ENCODE measurements around the gene NELL1. TPM values are rescaled to one million over a fixed set of nuclear protein-coding genes. Genes with fewer than 3 reads are reported as not detected.

NELL1 gene
- total RNA-seq, 1 donor from 2014 or later: not detected

GRCh38 chr11:21603886-21604285 is 934.5 kb downstream of the NELL1 start:
- Mint-ChIP-seq H3K4me1 (ENCODE audit: unreplicated experiment) (no peaks in the 10 kb centered on the region), H3K9me3 (ENCODE audit: unreplicated experiment) (no peaks in the 10 kb centered on the region), H3K4me3 (ENCODE audit: unreplicated experiment) (no peak overlapping the region), H3K36me3 (ENCODE audit: unreplicated experiment) (no peaks in the 10 kb centered on the region), H3K27ac (ENCODE audit: unreplicated experiment) (no peak overlapping the region), H3K27me3 (ENCODE audit: unreplicated experiment) (no peaks in the 10 kb centered on the region)
- TF ChIP-seq, protein P1, sequence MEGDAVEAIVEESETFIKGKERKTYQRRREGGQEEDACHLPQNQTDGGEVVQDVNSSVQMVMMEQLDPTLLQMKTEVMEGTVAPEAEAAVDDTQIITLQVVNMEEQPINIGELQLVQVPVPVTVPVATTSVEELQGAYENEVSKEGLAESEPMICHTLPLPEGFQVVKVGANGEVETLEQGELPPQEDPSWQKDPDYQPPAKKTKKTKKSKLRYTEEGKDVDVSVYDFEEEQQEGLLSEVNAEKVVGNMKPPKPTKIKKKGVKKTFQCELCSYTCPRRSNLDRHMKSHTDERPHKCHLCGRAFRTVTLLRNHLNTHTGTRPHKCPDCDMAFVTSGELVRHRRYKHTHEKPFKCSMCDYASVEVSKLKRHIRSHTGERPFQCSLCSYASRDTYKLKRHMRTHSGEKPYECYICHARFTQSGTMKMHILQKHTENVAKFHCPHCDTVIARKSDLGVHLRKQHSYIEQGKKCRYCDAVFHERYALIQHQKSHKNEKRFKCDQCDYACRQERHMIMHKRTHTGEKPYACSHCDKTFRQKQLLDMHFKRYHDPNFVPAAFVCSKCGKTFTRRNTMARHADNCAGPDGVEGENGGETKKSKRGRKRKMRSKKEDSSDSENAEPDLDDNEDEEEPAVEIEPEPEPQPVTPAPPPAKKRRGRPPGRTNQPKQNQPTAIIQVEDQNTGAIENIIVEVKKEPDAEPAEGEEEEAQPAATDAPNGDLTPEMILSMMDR (IDR thresholded peaks at IDR 0.05): no peak
- no peak for DNase-seq (ENCODE audit: extremely low spot score, unreplicated experiment)

GRCh38 chr11:21604564-21604963 is 935.2 kb downstream of the NELL1 start:
- H3K36me3 Mint-ChIP-seq (ENCODE audit: unreplicated experiment): no peaks in the 10 kb centered on the region
- no peak overlapping the region for H3K4me3 Mint-ChIP-seq (ENCODE audit: unreplicated experiment)
- no peaks in the 10 kb centered on the region for H3K27me3 Mint-ChIP-seq (ENCODE audit: unreplicated experiment)
- no peak for DNase-seq (ENCODE audit: extremely low spot score, unreplicated experiment)
- TF ChIP-seq, protein P1 (IDR thresholded peaks at IDR 0.05): no peak
- no peak overlapping the region for H3K27ac Mint-ChIP-seq (ENCODE audit: unreplicated experiment)
- no peaks in the 10 kb centered on the region for H3K4me1 Mint-ChIP-seq (ENCODE audit: unreplicated experiment)
- no peaks in the 10 kb centered on the region for H3K9me3 Mint-ChIP-seq (ENCODE audit: unreplicated experiment)

GRCh38 chr11:21612326-21612725 is 942.9 kb downstream of the NELL1 start:
- no peak overlapping the region for H3K4me3 Mint-ChIP-seq (ENCODE audit: unreplicated experiment)
- no peak for DNase-seq (ENCODE audit: extremely low spot score, unreplicated experiment)
- H3K36me3 Mint-ChIP-seq (ENCODE audit: unreplicated experiment): no peaks in the 10 kb centered on the region
- H3K27me3 Mint-ChIP-seq (ENCODE audit: unreplicated experiment): no peaks in the 10 kb centered on the region
- no peaks in the 10 kb centered on the region for H3K4me1 Mint-ChIP-seq (ENCODE audit: unreplicated experiment)
- TF ChIP-seq, protein P1 (IDR thresholded peaks at IDR 0.05): no peak
- peaks cover 7% of the 10 kb centered on the region for H3K9me3 Mint-ChIP-seq (ENCODE audit: unreplicated experiment)
- H3K27ac Mint-ChIP-seq (ENCODE audit: unreplicated experiment): no peak overlapping the region

DNA sequence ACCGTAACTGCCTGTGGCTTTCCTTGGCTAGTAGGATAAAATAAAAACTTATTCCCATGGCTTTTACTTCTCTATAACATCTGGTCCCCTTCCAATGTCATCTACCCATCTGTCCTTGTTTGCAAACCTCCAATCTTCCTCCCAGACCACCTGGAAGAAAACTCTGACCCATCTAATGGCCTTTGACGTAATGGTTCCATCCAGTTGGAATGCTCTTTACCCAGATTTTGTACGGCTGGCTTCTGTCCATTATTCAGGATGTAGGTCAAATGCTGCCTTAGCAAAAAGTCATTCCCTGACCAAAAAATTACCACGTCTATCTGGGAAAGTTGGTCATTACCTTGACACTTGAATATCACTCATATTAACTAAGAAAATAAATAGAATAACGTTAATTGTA is 945.6 kb downstream of the NELL1 start:
- TF ChIP-seq, protein P1 (IDR thresholded peaks at IDR 0.05): no peak
- no peaks in the 10 kb centered on the region for H3K27me3 Mint-ChIP-seq (ENCODE audit: unreplicated experiment)
- H3K4me3 Mint-ChIP-seq (ENCODE audit: unreplicated experiment): no peak overlapping the region
- H3K36me3 Mint-ChIP-seq (ENCODE audit: unreplicated experiment): no peaks in the 10 kb centered on the region
- H3K9me3 Mint-ChIP-seq (ENCODE audit: unreplicated experiment): peaks cover 3% of the 10 kb centered on the region
- H3K27ac Mint-ChIP-seq (ENCODE audit: unreplicated experiment): no peak overlapping the region
- H3K4me1 Mint-ChIP-seq (ENCODE audit: unreplicated experiment): no peaks in the 10 kb centered on the region
- no peak for DNase-seq (ENCODE audit: extremely low spot score, unreplicated experiment)

DNA sequence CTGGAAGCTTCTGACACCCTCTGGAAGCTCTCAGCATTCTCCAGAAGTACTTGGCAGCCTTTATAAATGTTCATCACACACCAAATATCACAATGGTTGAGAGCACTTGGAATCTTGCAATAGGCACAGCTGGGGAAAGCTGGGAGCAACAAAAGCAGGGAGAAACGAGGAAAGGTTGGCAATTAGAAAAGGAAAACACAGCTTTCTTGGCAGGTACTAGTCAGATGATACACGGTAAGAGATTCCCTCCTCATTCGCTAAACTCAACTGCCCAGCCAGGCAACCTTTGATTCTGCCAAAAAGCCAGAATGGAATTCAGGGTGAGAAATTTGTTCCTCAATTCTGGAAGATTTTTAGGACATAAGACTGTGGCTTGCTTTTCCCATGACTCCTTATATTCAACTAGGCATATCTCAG is 946.6 kb downstream of the NELL1 start:
- Mint-ChIP-seq H3K9me3 (ENCODE audit: unreplicated experiment) (peaks cover 3% of the 10 kb centered on the region), H3K36me3 (ENCODE audit: unreplicated experiment) (no peaks in the 10 kb centered on the region), H3K27ac (ENCODE audit: unreplicated experiment) (no peak overlapping the region), H3K4me1 (ENCODE audit: unreplicated experiment) (no peaks in the 10 kb centered on the region), H3K4me3 (ENCODE audit: unreplicated experiment) (no peak overlapping the region), H3K27me3 (ENCODE audit: unreplicated experiment) (no peaks in the 10 kb centered on the region)
- DNase-seq (ENCODE audit: extremely low spot score, unreplicated experiment): no peak
- TF ChIP-seq, protein P1 (IDR thresholded peaks at IDR 0.05): no peak

Measured in osteocyte (in vitro differentiated cells).